ENCODE data around the gene SEMA5B. TPM values are rescaled to one million over a fixed set of nuclear protein-coding genes. Genes with fewer than 3 reads are reported as not detected.

The SEMA5B gene
- total RNA-seq, 3 donors from 2014 or later (not counting 1 experiment from before 2014, with no cell fraction given), result 0.23 TPM; not detected in 2

GRCh38 chr3:122880173-122880572 lies 147.4 kb downstream of the SEMA5B start:
- Mint-ChIP-seq H3K4me3 (no peak overlapping the region), H3K27me3 (ENCODE audit: low read depth in 2 of 2) (no peaks in the 10 kb centered on the region), H3K9me3 (no peaks in the 10 kb centered on the region), H3K27ac (no peak overlapping the region), H3K36me3 (no peaks in the 10 kb centered on the region), H3K4me1 (peaks cover 15% of the 10 kb centered on the region in 2 donors)
- ATAC-seq (no peak), DNase-seq (no peak)
- H3K27ac ChIP-seq (ENCODE audit: low read length), result no peak overlapping the region
- intact Hi-C loops (cut with micrococcal nuclease), result no loop called here
- peaks cover 7% of the 10 kb centered on the region for H3K36me3 ChIP-seq (ENCODE audit: control insufficient read depth, insufficient read depth, low read length)
- 96% methylated on average over 4 of the region's 4 CpGs for WGBS (ENCODE audit: insufficient coverage)
- H3K27me3 ChIP-seq (ENCODE audit: control insufficient read depth, insufficient read depth, low read length), result no peaks in the 10 kb centered on the region
- H3K4me1 ChIP-seq (ENCODE audit: control insufficient read depth, insufficient read depth, low read length), result peaks cover 6% of the 10 kb centered on the region
- no peak overlapping the region for H3K4me3 ChIP-seq (ENCODE audit: low read length)
- H3K9me3 ChIP-seq (ENCODE audit: control insufficient read depth, insufficient read depth, low read length), result no peaks in the 10 kb centered on the region
- TF ChIP-seq CTCF (IDR thresholded peaks at IDR 0.05), result no peak

GRCh38 chr3:122875547-122876127 lies 151.9 kb downstream of the SEMA5B start:
- Histone ChIP-seq H3K4me3 (ENCODE audit: low read length) (no peak overlapping the region), H3K4me1 (ENCODE audit: control insufficient read depth, insufficient read depth, low read length) (peaks cover 7% of the 10 kb centered on the region), H3K36me3 (ENCODE audit: control insufficient read depth, insufficient read depth, low read length) (peaks cover 4% of the 10 kb centered on the region), H3K9me3 (ENCODE audit: control insufficient read depth, insufficient read depth, low read length) (no peaks in the 10 kb centered on the region), H3K27ac (ENCODE audit: low read length) (no peak overlapping the region), H3K27me3 (ENCODE audit: control insufficient read depth, insufficient read depth, low read length) (no peaks in the 10 kb centered on the region)
- Mint-ChIP-seq H3K9me3 (no peaks in the 10 kb centered on the region), H3K4me1 (peaks cover 19% of the 10 kb centered on the region in 2 donors), H3K4me3 (no peak overlapping the region), H3K27ac (peak overlapping the region in 1 of 2 donors; percentile 46), H3K36me3 (no peaks in the 10 kb centered on the region), H3K27me3 (ENCODE audit: low read depth in 2 of 2) (no peaks in the 10 kb centered on the region)
- ATAC-seq, result peak in 1 of 3 donors; percentile 63
- no peak for DNase-seq
- no peak for TF ChIP-seq CTCF (IDR thresholded peaks at IDR 0.05)
- intact Hi-C loops (cut with micrococcal nuclease), result no loop called here

GRCh38 chr3:122873741-122874515 lies 153.6 kb downstream of the SEMA5B start:
- ATAC-seq (no peak), DNase-seq (no peak)
- Mint-ChIP-seq H3K4me3 (no peak overlapping the region), H3K9me3 (no peaks in the 10 kb centered on the region), H3K36me3 (no peaks in the 10 kb centered on the region), H3K27me3 (ENCODE audit: low read depth in 2 of 2) (no peaks in the 10 kb centered on the region), H3K27ac (no peak overlapping the region), H3K4me1 (peaks cover 19% of the 10 kb centered on the region in 2 donors)
- no peak overlapping the region for H3K4me3 ChIP-seq (ENCODE audit: low read length)
- no peaks in the 10 kb centered on the region for H3K27me3 ChIP-seq (ENCODE audit: control insufficient read depth, insufficient read depth, low read length)
- H3K27ac ChIP-seq (ENCODE audit: low read length), result no peak overlapping the region
- H3K9me3 ChIP-seq (ENCODE audit: control insufficient read depth, insufficient read depth, low read length), result no peaks in the 10 kb centered on the region
- no peak for TF ChIP-seq CTCF (IDR thresholded peaks at IDR 0.05)
- WGBS (ENCODE audit: insufficient coverage), result 95% methylated on average over 9 of the region's 9 CpGs
- H3K36me3 ChIP-seq (ENCODE audit: control insufficient read depth, insufficient read depth, low read length), result peaks cover 1% of the 10 kb centered on the region
- intact Hi-C loops (cut with micrococcal nuclease), result no loop called here
- peaks cover 7% of the 10 kb centered on the region for H3K4me1 ChIP-seq (ENCODE audit: control insufficient read depth, insufficient read depth, low read length)

Measured in natural killer cell (primary cell).